ENCODE data around the gene DPP9. TPM values are rescaled to one million over a fixed set of nuclear protein-coding genes. Genes with fewer than 3 reads are reported as not detected.

DPP9 gene
- total and polyA plus RNA-seq, 2 of the 8 experiments (the other 6 are each of a cell fraction or from before 2014, with no cell fraction given): 11.6 to 40.7 TPM

GRCh38 chr19:4721196-4721595, 2.4 kb downstream of the DPP9 start:
- Histone ChIP-seq H3K14ac (ENCODE audit: insufficient read length) (no peak overlapping the region), H4K5ac (ENCODE audit: insufficient read length, low read depth, low read length) (no peak overlapping the region), H3K4me2 (ENCODE audit: insufficient read depth in 1 of 2, low read depth in 2 of 2, low read length in 2 of 2) (no peak overlapping the region; a peak in 1 of 4 replicates), H3K4me3 (ENCODE audit: extremely low read depth in 1 of 4, insufficient read depth in 2 of 4, low read depth in 3 of 4, low read length in 4 of 4) (no peak overlapping the region), H2BK20ac (ENCODE audit: low read length) (no peak overlapping the region), H3K27me3 (replicated peaks in 1 of 4; ENCODE audit: control insufficient read depth in 3 of 4, extremely low read depth in 1 of 4, insufficient read depth in 3 of 4, low read length in 3 of 4) (no peaks in the 10 kb centered on the region), H4K91ac (replicated peaks; ENCODE audit: insufficient read length, low read length) (no peak overlapping the region), H2AK5ac (ENCODE audit: low read depth, low read length) (no peak overlapping the region), H3K23me2 (ENCODE audit: low read depth, low read length) (peaks cover 8% of the 10 kb centered on the region), H2AFZ (ENCODE audit: low read length) (no peak overlapping the region), H3K56ac (replicated peaks; ENCODE audit: insufficient read length, low read depth, low read length) (no peak overlapping the region), H3K9ac (replicated peaks in 1 of 4; ENCODE audit: extremely low read depth in 1 of 4, low read depth in 3 of 4, low read length in 3 of 4) (no peak overlapping the region), H3K27ac (ENCODE audit: low read depth, low read length) (no peak overlapping the region), H3K79me2 (ENCODE audit: control insufficient read depth in 1 of 2, insufficient read depth in 2 of 2, low read length in 2 of 2) (peaks cover 8 to 24% of the 10 kb centered on the region in 2 experiments; a peak in 3 of 4 replicates), H3K18ac (ENCODE audit: extremely low read depth, low read length) (no peak overlapping the region), H3K4me1 (replicated peaks in 1 of 4; ENCODE audit: control insufficient read depth in 3 of 4, insufficient read depth in 4 of 4, low read length in 3 of 4) (peaks cover 0 to 5% (median 4%) of the 10 kb centered on the region in 4 experiments; a peak in 4 of 7 replicates), H2BK12ac (ENCODE audit: low read depth, low read length) (no peak overlapping the region), H3K4ac (replicated peaks; ENCODE audit: insufficient read length, low read depth, low read length) (no peak overlapping the region), H3K36me3 (ENCODE audit: control insufficient read depth in 2 of 4, insufficient read depth in 4 of 4, low read length in 3 of 4) (peaks cover 5 to 14% (median 12%) of the 10 kb centered on the region in 4 experiments; a peak in 5 of 8 replicates), H3K9me3 (ENCODE audit: insufficient read depth in 2 of 2, low read depth in 1 of 2, low read length in 1 of 2) (no peaks in the 10 kb centered on the region), H4K20me1 (replicated peaks in 1 of 2; ENCODE audit: control insufficient read depth in 1 of 2, insufficient read depth in 2 of 2, low read length in 2 of 2) (peaks cover 3 to 20% of the 10 kb centered on the region in 2 experiments), H2BK120ac (replicated peaks; ENCODE audit: low read depth, low read length) (no peak overlapping the region), H3K79me1 (ENCODE audit: low read depth, low read length) (peaks cover 14% of the 10 kb centered on the region; the same call in 1 of the 2 replicates), H4K8ac (ENCODE audit: extremely low read depth, insufficient read depth, low read length) (no peak overlapping the region), H3K23ac (ENCODE audit: insufficient read length) (no peak overlapping the region), H2BK15ac (ENCODE audit: low read length) (no peak overlapping the region), H2BK5ac (ENCODE audit: low read depth, low read length) (no peak overlapping the region)
- ChIA-PET CTCF (ENCODE audit: partially characterized antibody) (interaction anchor here (0.7 to 1.8 kb wide), 12 partner anchors 9 to 1419 kb away, joined by 3 to 8 read pairs (median 3); partner anchors contain the start of gene FEM1A), POLR2A (ENCODE audit: partially characterized antibody) (interaction anchor here (0.7 to 1.7 kb wide), 3 partner anchors 8 to 44 kb away, joined by 3 to 5 read pairs (median 3); no protein-coding TSS in a partner anchor)
- FAIRE-seq (no peak), DNase-seq (ENCODE audit: low read depth in 1 of 2, low spot score in 2 of 2) (no peak)
- 89% methylated on average over 6 of the region's 6 CpGs; no CpG with 5 or more reads in 1 of the 2 experiments for whole genome bisulfite sequencing, 2 experiments (ENCODE audit: extremely low coverage in 1 of 2, insufficient coverage in 1 of 2, insufficient read length in 1 of 2, insufficient replicate concordance in 2 of 2, low coverage in 1 of 2, low lambda C conversion rate in 2 of 2, missing lambda C conversion rate in 1 of 2)
- TF ChIP-seq GTF2F1 (IDR thresholded peaks at IDR 0.05; ENCODE audit: borderline replicate concordance, low read depth, low read length): no peak
- no peak for TF ChIP-seq NANOG (IDR thresholded peaks at IDR 0.05; ENCODE audit: insufficient read depth, low read depth, low read length, poor library complexity, severe bottlenecking)
- no peak for TF ChIP-seq CEBPB (IDR thresholded peaks at IDR 0.05; ENCODE audit: low read depth, low read length)
- TF ChIP-seq SP4 (IDR thresholded peaks at IDR 0.05; ENCODE audit: low read length): no peak
- no peak for TF ChIP-seq TBP (IDR thresholded peaks at IDR 0.05; ENCODE audit: low read depth, low read length)
- no peak for TF ChIP-seq RNF2 (IDR thresholded peaks at IDR 0.05; ENCODE audit: borderline replicate concordance, low read depth, low read length, missing control alignments, poor library complexity, severe bottlenecking)
- no peak for TF ChIP-seq TEAD4 (IDR thresholded peaks at IDR 0.05; ENCODE audit: low read depth, low read length)
- TF ChIP-seq KDM1A (IDR thresholded peaks at IDR 0.05; ENCODE audit: borderline replicate concordance, low read length): no peak
- TF ChIP-seq MAFK (IDR thresholded peaks at IDR 0.05; ENCODE audit: low read depth, low read length): no peak
- no peak for TF ChIP-seq RBBP5 (IDR thresholded peaks at IDR 0.05; ENCODE audit: borderline replicate concordance, low read depth, low read length)
- no peak for TF ChIP-seq TCF12 (IDR thresholded peaks at IDR 0.05; ENCODE audit: low read depth, low read length)
- TF ChIP-seq JUN (IDR thresholded peaks at IDR 0.05; ENCODE audit: low read depth, low read length): no peak
- TF ChIP-seq KDM5A (IDR thresholded peaks at IDR 0.05; ENCODE audit: low read length): no peak
- TF ChIP-seq YY1 (IDR thresholded peaks at IDR 0.05; ENCODE audit: low read depth, low read length): no peak
